GM21447 (cell line): ENCODE data around the gene FAM237B.
A peak's percentile ranks its signal among the peaks of the same experiment; 100 is the strongest.
"Not testable (repeated sequence)": the region's sequence is repeated elsewhere in the genome, so short reads cannot be mapped to it uniquely, and the experiment has no call there.

Source experiments
- ATAC-seq: cut with Tn5 transposase; IDR thresholded peaks from one replicate; pipeline ENCODE4 v1.9.1; 2021; ENCODE audit not compliant: unreplicated experiment

The FAM237B gene

GRCh38 chr7:90320801-90321494 is at the start of gene FAM237B:
Gene FAM237B (minus strand): TSS chr7:90321304. CDS start chr7:90319748, 1,556 bp downstream.
- ATAC-seq = no peak

DNA sequence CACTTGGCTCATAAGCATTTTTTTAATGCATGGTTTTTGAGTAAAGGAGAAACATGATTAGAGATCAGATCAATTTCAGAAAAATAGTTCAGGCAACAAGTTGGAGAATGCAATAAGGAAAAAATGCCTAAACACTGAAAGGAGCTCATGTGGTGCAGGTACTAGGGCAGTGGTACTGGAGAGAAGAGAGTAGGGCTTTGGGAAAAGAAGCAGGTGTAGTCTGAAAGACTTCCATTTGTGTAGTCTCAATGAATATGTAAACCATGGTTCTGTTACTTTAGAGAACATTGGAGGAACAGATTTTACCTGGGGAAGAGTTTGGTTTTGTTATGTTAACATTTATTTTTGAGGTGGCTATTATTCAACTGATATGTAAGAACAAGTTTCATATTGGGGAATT is 30.9 kb upstream of the FAM237B start:
- no peak for ATAC-seq

- ATAC-seq = not testable (repeated sequence)
Observed at GRCh38 chr7:90350032-90350431, 28.9 kb upstream of the FAM237B start.

DNA sequence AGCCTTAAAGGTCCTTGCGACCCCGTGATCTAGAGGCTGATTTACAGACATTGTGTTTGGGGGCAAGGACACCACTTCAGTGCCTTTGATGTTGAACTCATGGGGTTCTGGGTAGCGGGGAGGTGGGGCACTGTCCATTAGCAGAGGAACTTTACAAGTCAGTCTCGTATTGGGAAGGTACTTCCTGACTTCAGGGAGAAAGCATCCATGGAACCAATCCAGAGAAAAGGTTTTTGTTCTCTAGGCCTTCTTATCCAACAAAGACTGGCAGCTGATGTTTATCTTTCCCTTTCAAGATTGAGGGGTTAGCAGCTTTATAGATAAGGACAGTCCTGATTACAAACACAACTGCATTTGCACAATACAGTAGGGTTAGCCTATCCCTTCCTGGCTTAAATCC is 28.2 kb upstream of the FAM237B start:
- ATAC-seq = no peak

- no peak for ATAC-seq
Observed at GRCh38 chr7:90347759-90348158, 26.7 kb upstream of the FAM237B start.

GRCh38 chr7:90346336-90347125 is 25.4 kb upstream of the FAM237B start, which contains the start of gene GTPBP10:
Gene GTPBP10 (plus strand): TSS chr7:90346716. CDS start chr7:90346742, 26 bp downstream.
- peak; percentile 97 for ATAC-seq

DNA sequence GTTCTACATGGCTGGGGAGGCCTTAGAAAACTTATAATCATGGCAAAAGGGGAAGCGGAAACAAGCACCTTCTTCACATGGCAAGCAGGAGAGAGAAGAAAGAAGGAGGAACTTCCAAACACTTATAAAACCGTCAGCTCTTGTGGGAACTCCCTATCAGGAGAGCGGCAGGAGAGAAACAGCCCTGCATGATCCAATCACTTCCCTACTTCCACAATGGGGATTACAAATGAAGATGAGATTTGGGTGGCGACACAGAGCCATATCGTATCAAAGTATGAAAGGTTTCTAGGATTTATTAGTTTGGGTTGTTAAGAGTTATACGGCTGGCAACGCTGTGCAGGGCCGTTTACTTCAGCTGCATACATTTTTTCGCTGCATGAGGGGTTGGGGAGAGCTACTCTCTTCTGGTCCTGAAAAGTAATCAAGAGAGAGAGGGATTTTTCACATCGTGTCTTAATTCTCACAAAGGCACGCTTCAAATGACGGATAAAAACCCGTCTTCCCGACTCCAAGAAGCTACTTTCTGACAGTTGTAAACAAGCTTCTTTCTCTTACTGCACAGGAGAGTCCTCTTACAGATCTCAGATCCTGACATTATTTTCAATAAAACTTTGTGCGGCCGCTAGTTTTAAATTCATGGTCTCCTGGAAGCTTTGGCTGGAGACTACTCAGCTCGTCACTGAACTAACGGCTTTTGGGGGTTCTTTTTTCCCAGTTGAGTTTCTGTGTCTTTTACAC is 24.7 kb upstream of the FAM237B start:
- peak; percentile 6 for ATAC-seq

DNA sequence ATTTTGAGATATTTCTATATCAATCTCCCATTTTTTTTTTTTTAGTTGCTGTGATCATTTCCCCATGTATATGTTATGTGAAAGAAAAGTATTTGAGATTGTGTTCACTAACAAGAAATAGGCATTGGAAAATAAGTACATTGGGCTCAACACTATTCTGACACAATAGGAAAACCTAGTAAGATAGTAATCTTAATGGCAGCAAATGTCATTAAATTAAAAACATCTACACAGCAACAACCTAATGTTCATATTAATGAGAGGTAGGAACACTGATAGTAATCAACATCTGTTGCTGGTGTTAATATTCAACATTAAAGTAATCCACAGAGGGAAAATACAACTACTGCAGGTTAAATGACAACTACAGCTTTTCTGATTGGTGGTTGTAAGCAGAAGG is 23.9 kb upstream of the FAM237B start:
- ATAC-seq = no peak

- ATAC-seq = no peak
Observed at GRCh38 chr7:90337106-90337505, 16.0 kb upstream of the FAM237B start.

DNA sequence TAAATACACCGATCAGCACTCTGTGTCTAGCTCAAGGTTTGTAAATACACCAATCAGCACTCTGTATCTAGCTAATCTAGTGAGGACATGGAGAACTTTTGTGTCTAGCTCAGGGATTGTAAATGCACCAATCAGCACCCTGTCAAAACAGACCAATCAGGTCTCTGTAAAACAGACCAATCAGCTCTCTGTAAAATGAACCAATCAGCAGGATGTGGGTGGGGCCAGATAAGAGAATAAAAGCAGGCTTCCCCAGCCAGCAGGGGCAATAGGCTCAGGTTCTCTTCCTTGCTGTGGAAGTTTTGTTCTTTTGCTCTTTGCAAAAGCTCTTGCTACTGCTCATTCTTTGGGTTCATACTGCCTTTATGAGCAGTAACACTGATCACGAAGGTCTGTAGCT is 13.8 kb upstream of the FAM237B start:
- ATAC-seq = not testable (repeated sequence)

DNA sequence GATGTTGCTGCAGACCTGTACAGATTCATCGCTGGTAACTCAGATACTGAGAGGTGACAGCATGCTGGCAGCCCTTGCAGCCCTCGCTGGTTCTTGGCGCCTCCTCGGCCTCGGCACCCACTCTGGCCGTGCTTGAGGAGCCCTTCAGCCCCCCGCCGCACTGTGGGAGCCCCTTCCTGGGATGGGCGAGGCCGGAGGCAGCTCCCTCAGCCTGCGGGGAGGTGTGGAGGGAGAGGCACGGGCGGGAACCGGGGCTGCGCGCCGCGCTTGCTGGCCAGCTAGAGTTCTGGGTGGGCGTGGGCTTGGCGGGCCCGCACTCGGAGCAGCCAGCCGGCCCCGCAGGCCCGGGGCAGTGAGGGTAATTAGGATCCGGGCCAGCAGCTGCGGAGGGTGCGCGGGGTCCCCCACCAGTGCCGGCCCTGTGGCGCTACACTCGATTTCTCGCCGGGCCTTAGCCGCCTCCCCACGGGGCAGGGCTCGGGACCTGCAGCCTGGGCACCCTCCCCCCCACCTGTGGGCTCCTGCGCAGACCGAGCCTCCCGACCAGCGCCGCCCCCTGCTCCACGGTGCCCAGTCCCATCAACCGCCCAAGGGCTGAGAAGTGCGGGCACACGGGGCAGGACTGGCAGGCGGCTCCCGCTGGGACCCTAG is 13.2 kb upstream of the FAM237B start:
- no peak for ATAC-seq

GRCh38 chr7:90326500-90326899 is 5.4 kb upstream of the FAM237B start:
- ATAC-seq = no peak

GRCh38 chr7:90322837-90323236 is 1.7 kb upstream of the FAM237B start:
- no peak for ATAC-seq

DNA sequence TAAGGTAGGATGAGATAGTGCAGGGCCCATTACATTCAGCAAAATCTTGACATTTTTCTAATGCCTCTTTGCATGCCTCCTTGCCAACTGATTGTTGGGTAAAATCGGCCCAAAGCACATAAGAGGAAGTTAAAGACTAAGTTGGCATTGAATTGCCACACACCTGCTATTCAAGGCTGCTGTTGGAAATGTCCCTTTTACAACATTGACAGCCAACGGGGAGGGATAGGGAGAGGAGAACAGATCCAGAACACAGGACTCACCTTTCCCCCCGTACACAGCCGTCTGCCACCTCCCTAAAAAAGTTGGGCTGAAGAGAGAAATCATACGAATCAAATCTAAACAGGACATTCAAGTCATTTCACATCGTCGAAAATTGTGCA is 695 bp downstream of the FAM237B start:
- ATAC-seq = no peak

GRCh38 chr7:90320014-90320413 is 1.1 kb downstream of the FAM237B start:
- no peak for ATAC-seq

- no peak for ATAC-seq
Observed at GRCh38 chr7:90313907-90314306, 7.2 kb downstream of the FAM237B start.

DNA sequence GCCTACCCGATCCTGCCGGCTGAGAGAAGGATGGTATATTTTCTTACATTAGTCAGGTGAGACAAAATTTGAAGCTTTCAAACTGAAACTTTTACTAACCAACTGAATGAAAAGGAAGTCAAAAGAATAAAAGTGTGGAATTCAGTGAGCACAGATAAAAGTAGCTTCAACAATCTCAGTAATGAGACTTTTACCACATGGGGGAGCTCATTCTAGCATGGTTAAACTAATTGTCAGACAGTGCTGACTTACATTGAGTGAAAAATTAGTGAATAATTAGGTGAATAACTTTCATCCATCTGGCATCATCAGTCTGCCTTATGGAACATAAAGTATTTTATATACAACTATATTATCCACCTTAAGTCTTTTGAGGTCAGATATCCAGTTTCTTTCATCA is 8.4 kb downstream of the FAM237B start:
- no peak for ATAC-seq

GRCh38 chr7:90311175-90311574 is 9.9 kb downstream of the FAM237B start:
- ATAC-seq = no peak

DNA sequence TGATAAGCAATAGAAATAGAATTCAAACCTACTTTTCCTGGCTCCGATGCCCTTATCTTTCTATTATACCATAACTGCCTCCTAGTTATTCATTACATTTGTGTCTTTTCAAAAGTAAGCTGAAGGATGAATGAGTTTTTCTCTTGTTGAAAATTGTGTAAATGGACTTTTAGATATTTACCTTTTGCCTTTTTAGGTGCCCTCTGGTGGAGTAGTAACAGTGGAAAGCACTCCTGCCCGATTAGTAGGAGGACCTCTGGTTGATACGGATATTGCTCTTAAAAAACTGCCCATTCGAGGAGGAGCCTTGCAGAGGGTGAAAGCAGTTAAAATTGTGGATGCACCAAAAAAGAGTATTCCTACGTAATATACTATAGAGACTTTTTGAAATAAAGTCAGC is 11.2 kb downstream of the FAM237B start:
- no peak for ATAC-seq

- ATAC-seq = no peak
Observed at GRCh38 chr7:90303241-90303640, 17.9 kb downstream of the FAM237B start.
